ENCODE data around the gene NHERF2.

NHERF2 gene

DNA sequence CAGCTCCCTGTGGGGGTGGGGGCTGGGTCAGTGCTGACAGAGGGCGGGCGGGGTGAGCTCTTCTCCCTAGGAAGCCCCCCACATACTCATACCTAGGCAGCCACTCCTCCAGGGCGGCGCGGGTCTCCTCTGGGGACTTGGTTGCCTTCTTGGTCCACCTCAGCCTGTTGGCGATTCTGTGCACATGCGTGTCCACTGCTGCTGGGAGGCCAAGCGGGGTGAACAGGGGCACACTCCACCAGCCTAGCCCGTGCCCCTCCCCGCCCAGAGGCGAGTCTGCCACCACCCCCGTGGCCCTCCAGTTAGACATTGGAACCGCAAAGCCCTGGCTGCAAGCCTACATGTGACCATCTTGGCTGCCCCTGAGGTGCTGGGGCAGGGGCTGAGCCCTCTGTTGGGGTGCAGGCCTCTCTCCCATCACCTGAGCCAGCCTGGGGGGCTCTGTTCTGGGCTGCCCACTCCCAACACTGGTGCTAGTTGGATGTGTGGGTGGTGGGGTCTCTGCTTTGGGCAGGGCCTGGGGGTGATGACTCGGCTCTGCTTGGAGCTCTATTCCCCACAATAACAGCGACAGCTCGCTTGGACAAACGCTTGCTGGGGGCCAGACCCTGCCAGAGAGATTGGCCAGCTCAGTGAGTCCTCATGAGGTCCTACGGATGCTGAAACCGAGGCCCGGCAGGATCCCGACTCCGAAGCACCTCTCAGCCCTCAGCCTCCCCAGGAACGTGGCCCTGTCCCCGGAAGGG, 13.5 kb downstream of the NHERF2 start:
- TF ChIP-seq, protein P1, sequence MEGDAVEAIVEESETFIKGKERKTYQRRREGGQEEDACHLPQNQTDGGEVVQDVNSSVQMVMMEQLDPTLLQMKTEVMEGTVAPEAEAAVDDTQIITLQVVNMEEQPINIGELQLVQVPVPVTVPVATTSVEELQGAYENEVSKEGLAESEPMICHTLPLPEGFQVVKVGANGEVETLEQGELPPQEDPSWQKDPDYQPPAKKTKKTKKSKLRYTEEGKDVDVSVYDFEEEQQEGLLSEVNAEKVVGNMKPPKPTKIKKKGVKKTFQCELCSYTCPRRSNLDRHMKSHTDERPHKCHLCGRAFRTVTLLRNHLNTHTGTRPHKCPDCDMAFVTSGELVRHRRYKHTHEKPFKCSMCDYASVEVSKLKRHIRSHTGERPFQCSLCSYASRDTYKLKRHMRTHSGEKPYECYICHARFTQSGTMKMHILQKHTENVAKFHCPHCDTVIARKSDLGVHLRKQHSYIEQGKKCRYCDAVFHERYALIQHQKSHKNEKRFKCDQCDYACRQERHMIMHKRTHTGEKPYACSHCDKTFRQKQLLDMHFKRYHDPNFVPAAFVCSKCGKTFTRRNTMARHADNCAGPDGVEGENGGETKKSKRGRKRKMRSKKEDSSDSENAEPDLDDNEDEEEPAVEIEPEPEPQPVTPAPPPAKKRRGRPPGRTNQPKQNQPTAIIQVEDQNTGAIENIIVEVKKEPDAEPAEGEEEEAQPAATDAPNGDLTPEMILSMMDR (conservative IDR thresholded peaks at IDR 0.05; ENCODE audit: low read depth, low read length): no peak

DNA sequence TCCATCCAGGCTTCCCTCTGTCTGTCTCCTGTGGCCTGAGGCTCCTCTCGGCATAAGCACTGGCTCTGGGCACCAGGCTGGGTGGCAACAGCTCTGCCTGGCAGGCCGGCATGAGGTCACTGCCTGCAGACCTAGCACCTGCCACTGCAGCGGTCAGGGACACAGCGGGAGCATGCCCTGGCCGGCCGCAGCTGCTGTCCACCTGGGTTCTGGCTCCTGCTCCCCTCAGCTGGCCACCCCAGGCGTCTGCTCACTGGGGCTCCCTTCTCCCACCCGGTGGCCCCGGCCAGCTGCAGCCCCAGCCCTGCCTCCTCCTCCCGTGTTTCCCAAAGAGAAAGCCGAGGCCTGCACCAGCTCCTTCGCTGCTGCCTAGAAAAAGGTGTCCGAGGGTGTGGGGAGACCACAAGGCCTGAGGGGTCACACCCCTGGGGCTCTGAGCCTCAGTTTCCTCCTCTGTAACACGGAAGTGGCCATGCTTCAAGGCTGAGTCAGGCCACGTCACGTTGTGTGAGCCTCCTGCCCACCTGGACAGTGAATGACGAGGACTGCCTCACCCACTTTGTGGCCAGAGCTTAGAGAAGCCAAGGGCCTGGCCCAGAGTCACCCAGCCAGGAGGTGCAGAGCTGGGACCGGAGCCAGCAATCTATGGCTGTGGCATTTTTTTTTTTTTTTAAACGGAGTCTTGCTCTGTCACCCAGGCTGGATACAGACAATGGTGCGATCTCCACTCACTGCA, 14.3 kb downstream of the NHERF2 start:
- TF ChIP-seq, protein P1 (conservative IDR thresholded peaks at IDR 0.05; ENCODE audit: low read depth, low read length): no peak
- DNase-seq (ENCODE audit: low read depth): no peak
- H3K4me3 ChIP-seq (ENCODE audit: low read length): no peak overlapping the region

More for the DNA sequence above, 13.5 kb downstream of the NHERF2 start:
- no peak overlapping the region for H3K4me3 ChIP-seq (ENCODE audit: low read length)
- DNase-seq (ENCODE audit: low read depth): no peak

DNA sequence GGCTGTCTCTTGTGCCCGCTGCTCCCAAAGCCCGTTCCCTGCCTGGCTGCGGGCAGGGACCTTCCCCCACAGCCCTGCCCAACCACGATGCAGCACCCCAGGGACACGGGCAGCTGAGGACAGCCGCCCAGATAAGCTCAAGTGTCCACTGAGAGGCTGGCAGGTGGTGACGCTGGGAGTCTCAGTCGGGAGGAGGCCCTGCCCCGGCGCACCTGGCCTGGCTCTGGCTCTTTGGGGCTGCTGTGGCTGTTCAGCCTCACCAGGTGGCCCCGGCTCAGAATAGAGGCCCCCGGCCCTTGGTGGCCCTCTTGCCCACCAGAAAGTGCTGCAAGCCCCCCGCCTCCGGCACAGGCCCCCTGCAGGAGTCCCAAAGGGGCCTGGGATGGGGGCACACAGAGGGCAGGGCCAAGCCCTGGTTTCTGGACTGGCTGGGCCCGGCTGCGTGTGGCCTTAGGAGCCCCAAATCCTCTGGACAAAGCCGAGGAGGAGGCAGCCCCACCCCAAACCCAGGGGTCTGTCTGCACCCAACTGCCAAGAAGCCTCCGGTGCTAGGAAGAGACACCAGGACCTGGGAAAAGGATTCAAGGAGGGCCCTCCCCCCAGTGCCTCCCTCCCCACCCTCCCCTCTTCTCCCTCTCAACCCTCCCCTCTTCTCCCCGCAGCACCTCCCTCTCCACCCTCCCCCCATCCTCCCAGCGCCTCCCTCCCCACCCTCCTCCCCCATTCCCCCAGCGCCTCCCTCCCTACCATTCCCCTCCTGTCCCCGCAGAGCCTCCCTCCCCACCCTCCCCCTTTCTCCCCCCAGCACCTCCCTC, 15.7 kb downstream of the NHERF2 start:
- no peak overlapping the region for H3K4me3 ChIP-seq (ENCODE audit: low read length)
- DNase-seq (ENCODE audit: low read depth): no peak
- TF ChIP-seq, protein P1 (conservative IDR thresholded peaks at IDR 0.05; ENCODE audit: low read depth, low read length): no peak

DNA sequence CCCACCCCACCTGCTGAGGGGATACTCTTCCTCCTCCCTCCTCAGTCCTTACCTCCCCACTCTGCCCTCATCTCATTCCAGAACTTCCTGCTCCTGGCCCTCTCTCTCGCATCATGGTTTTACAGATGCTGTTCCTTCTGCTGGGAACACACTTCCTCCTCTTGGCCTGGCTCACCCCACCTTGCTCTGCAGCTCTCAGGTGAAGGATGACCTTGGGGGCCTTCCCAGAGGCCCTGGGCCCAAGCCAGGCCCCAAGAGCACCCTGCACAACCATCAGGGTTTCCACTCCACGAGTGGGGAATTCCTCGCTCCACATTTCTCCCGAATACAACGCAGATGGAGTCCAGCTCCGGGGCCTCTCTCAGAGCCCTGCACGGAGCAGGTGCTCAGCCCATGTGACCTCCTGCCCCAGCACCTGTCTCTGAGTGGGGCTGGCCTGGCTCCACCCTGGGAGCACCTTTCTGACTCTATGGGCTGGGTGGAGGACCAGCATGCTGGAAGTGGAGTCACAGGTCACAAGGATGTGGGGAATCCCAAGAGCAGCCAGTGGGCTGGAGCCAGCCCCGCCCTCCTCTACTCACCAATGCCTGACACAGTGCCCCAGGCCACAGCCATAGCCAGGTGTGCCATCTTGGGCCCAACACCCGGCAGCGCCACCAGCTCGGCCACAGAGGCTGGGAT, 16.4 kb downstream of the NHERF2 start:
- DNase-seq (ENCODE audit: low read depth): no peak
- H3K4me3 ChIP-seq (ENCODE audit: low read length): no peak overlapping the region
- TF ChIP-seq, protein P1 (conservative IDR thresholded peaks at IDR 0.05; ENCODE audit: low read depth, low read length): no peak

DNA sequence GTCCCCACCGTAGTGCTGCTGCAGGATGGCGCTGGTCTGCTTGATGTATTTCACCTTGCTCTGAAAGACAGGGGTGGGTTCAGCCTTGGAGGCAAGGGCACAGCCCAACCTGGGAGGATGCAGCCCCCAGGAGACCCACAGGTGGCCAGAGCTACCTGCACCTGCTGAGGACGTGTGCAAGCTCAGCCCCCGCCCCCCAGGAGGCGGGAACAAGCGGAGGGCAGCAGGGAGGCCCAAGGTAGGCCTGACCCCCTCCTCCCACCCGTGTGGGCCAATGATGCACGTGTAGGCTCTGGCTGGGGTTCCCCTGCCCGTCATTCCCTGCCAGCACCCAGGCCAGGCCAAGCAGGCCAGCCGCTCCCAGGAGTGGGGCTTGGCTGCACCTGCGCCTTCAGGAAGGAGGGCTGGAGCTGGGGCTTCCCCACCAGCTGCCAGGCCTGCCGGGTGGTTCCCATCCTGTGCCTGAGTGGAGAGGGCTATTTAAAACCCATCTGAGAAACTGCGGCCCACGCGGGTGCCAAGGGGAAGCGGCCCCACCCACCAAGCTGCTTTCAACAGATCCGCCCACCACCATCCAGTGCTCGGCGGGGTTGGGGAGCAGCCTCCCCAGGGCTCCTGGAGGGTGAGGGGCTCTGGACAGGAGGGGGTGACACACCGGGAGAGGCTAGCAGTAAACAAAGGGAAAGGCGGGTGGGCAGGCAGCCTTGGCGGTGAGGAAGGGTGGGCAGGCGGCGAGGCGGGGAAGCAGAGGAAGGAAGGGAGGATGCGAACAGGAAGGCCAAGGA, 17.2 kb downstream of the NHERF2 start:
- H3K4me3 ChIP-seq (ENCODE audit: low read length): no peak overlapping the region
- no peak for DNase-seq (ENCODE audit: low read depth)
- TF ChIP-seq, protein P1 (conservative IDR thresholded peaks at IDR 0.05; ENCODE audit: low read depth, low read length): no peak

DNA sequence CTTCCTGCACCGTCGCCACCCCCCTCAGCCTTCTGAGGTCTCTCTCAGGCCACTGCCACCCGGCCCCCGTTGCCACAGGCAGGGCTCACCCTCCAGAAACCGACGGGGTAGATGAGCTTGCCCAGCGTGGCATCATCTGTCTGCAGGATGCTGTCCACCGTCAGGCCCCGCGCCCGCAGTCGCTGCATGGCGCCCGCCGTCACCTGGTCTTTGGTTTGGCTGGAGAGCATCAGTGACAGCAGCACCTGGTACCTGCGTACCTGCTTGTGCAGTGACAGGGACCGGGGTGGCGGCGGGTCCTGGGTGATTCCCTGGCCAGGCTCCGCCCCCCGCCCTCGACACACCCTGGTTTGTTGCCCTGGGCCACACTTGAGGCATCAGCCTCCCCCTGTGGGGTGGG, 17.8 kb downstream of the NHERF2 start:
- DNase-seq (ENCODE audit: low read depth): no peak
- TF ChIP-seq, protein P1 (conservative IDR thresholded peaks at IDR 0.05; ENCODE audit: low read depth, low read length): no peak
- no peak overlapping the region for H3K4me3 ChIP-seq (ENCODE audit: low read length)
